HCT116 (cell line): ENCODE data around the gene SGPP2. TPM values are rescaled to one million over a fixed set of nuclear protein-coding genes. Genes with fewer than 3 reads are reported as not detected.

Source experiments
- ATAC-seq: fragments of 200-7000 bp; cut with Tn5 transposase; 2 replicates; pipeline ENCODE4 v1.9.1; 2020; ENCODE audit warnings: mild to moderate bottlenecking, moderate library complexity
- BruUV-seq: library from RNA; stranded (reverse); fragments of 400-500 nt; replicated peaks from 2 replicates; lab custom pipeline; 2021; lab: Mats Ljungman, UMichigan
- CTCF ChIA-PET: fragments of 300-600 bp; sonication (Branson Sonifier 250); formaldehyde crosslinking; loops from one replicate; lab custom pipeline; 2021; ENCODE audit warnings: antibody characterized with exemption; lab: Charles Lee
- POLR2A ChIA-PET: fragments of 300-600, 350-600 bp; sonication (Branson Sonifier 250); formaldehyde crosslinking; loops from one replicate; lab custom pipeline; 2021; ENCODE audit warnings: antibody characterized with exemption; lab: Charles Lee
- RAD21 ChIA-PET, 2 experiments: fragments of 300-600 bp; sonication (Branson Sonifier 250); formaldehyde crosslinking; loops; one replicate each; lab custom pipeline; 2023; ENCODE audit warnings: low total read pairs in 2 of 2; ENCODE audit not compliant: uncharacterized antibody in 2 of 2, unreplicated experiment in 2 of 2, low non-redundant PET in 1 of 2; lab: Charles Lee
- DNase-seq: peaks from one replicate; pipeline ENCODE4 v3.0.0-alpha.2; 2010; ENCODE audit warnings: low read depth, low spot score
- H2AFZ ChIP-seq: fragments of 200-600 bp; shearing (Covaris generic), sonication (generic); 2 replicates; pipeline ENCODE4 v1.6.1; 2017; ENCODE audit warnings: low read depth, mixed run types, mixed read lengths, antibody characterized with exemption, low read length; ENCODE audit not compliant: poor library complexity, severe bottlenecking
- H3K27ac ChIP-seq: 2 replicates; pipeline ENCODE4 v1.5.1; 2012; ENCODE audit warnings: low read depth, low read length
- H3K27me3 ChIP-seq: fragments of 200-600 bp; sonication (generic); 2 replicates; pipeline ENCODE4 v1.6.1; 2016; ENCODE audit warnings: mixed run types, low read length, mixed read lengths; ENCODE audit not compliant: insufficient read depth
- H3K36me3 ChIP-seq, 2 experiments: fragments of 200-500 bp in 1 of 2; fragments of 200-600 bp in 1 of 2; sonication (Bioruptor generic) in 1 of 2; sonication (generic) in 1 of 2; 2 replicates each; pipeline versions ENCODE4 v1.5.1 to v1.6.1; 2014 to 2016; ENCODE audit warnings: low read length in 2 of 2, inconsistent platforms in 1 of 2, mixed read lengths in 1 of 2, mixed run types in 1 of 2; ENCODE audit not compliant: insufficient read depth in 2 of 2, control insufficient read depth in 1 of 2
- H3K4me1 ChIP-seq, 2 experiments: fragments of 200-600 bp in 1 of 2; sonication (generic) in 1 of 2; 2 replicates each; pipeline versions ENCODE4 v1.5.1 to v1.6.1; 2012 to 2017; ENCODE audit warnings: low read length in 2 of 2, inconsistent platforms in 1 of 2, mild to moderate bottlenecking in 1 of 2, mixed read lengths in 1 of 2, mixed run types in 1 of 2, moderate library complexity in 1 of 2; ENCODE audit not compliant: insufficient read depth in 2 of 2, control insufficient read depth in 1 of 2
- H3K4me2 ChIP-seq: fragments of 200-600 bp; sonication (generic); 2 replicates; pipeline ENCODE4 v1.6.1; 2017; ENCODE audit warnings: mixed run types, low read length, mixed read lengths
- H3K4me3 ChIP-seq, 2 experiments: fragments of 200-600 bp in 1 of 2; sonication (generic) in 1 of 2; replicated peaks in 1 of 2; 2 replicates each; pipeline ENCODE4 v1.5.1; 2011 to 2016; ENCODE audit warnings: low read length in 2 of 2, control low read depth in 1 of 2, low read depth in 1 of 2, mild to moderate bottlenecking in 1 of 2, mixed read lengths in 1 of 2, mixed run types in 1 of 2
- H3K79me2 ChIP-seq: fragments of 200-600 bp; sonication (generic); 2 replicates; pipeline ENCODE4 v1.6.1; 2017; ENCODE audit warnings: mild to moderate bottlenecking, mixed run types, low read length, moderate library complexity, mixed read lengths; ENCODE audit not compliant: insufficient read depth
- H3K9ac ChIP-seq: fragments of 200-600 bp; sonication (generic); 2 replicates; pipeline ENCODE4 v1.6.1; 2016; ENCODE audit warnings: low read length, mixed read lengths
- H3K9me2 ChIP-seq: fragments of 200-600 bp; sonication (generic), shearing (Covaris generic); 2 replicates; pipeline ENCODE4 v1.6.1; 2017; ENCODE audit warnings: mixed run types, mild to moderate bottlenecking, moderate library complexity; ENCODE audit not compliant: insufficient read depth
- H3K9me3 ChIP-seq, 2 experiments: fragments of 200-500 bp in 1 of 2; fragments of 200-600 bp in 1 of 2; sonication (Bioruptor generic) in 1 of 2; sonication (generic) in 1 of 2; 2 replicates each; pipeline ENCODE4 v1.6.1; 2014 to 2017; ENCODE audit warnings: low read length in 2 of 2, mixed read lengths in 2 of 2, inconsistent platforms in 1 of 2, low read depth in 1 of 2, mild to moderate bottlenecking in 1 of 2, mixed run types in 1 of 2, moderate library complexity in 1 of 2; ENCODE audit not compliant: control insufficient read depth in 1 of 2, insufficient read depth in 1 of 2
- H4K20me1 ChIP-seq: fragments of 200-600 bp; sonication (generic), shearing (Covaris generic); 2 replicates; pipeline ENCODE4 v1.6.1; 2017; ENCODE audit warnings: mixed run types, mild to moderate bottlenecking, moderate library complexity; ENCODE audit not compliant: insufficient read depth
- CBX3 ChIP-seq: IDR thresholded peaks from 2 replicates; pipeline ENCODE4 v1.6.1; 2012; ENCODE audit warnings: low read depth
- EGR1 ChIP-seq: IDR thresholded peaks from 2 replicates; pipeline ENCODE4 v1.6.1; 2012; ENCODE audit warnings: low read depth
- ELF1 ChIP-seq: IDR thresholded peaks from 2 replicates; pipeline ENCODE4 v1.6.1; 2012; ENCODE audit warnings: low read depth, borderline replicate concordance
- EZH2 ChIP-seq: fragments of 200-600 bp; sonication (generic); IDR thresholded peaks from 2 replicates; pipeline ENCODE4 v1.6.1; 2017; ENCODE audit warnings: antibody characterized with exemption, mixed run types
- EZH2phosphoT487 ChIP-seq: fragments of 200-600 bp; IDR thresholded peaks from 2 replicates; pipeline ENCODE4 v1.6.1; 2018; ENCODE audit warnings: antibody characterized with exemption, borderline replicate concordance
- FOSL1 ChIP-seq: IDR thresholded peaks from 2 replicates; pipeline ENCODE4 v1.6.1; 2012; ENCODE audit warnings: low read depth
- POLR2AphosphoS5 ChIP-seq: IDR thresholded peaks from 2 replicates; pipeline ENCODE4 v1.6.1; 2011; ENCODE audit warnings: mild to moderate bottlenecking, low read depth, low read length, moderate library complexity
- RAD21 ChIP-seq: IDR thresholded peaks from 2 replicates; pipeline ENCODE4 v1.6.1; 2012; ENCODE audit warnings: low read depth, mild to moderate bottlenecking
- SIN3A ChIP-seq: IDR thresholded peaks from 2 replicates; pipeline ENCODE4 v1.6.1; 2012; ENCODE audit warnings: low read depth
- SRF ChIP-seq: IDR thresholded peaks from 2 replicates; pipeline ENCODE4 v1.6.1; 2012; ENCODE audit warnings: low read depth
- TCF7L2 ChIP-seq: IDR thresholded peaks from 2 replicates; pipeline ENCODE4 v1.7.0; 2011; ENCODE audit warnings: borderline replicate concordance, inconsistent platforms; ENCODE audit not compliant: insufficient read depth, insufficient read length; ENCODE audit errors: extremely low read depth
- YY1 ChIP-seq: IDR thresholded peaks from 2 replicates; pipeline ENCODE4 v1.6.1; 2011; ENCODE audit warnings: low read length, low read depth, moderate library complexity, mild to moderate bottlenecking; ENCODE audit not compliant: insufficient replicate concordance; ENCODE audit errors: extremely low read depth
- ZFX ChIP-seq: fragments of 450-650 bp; IDR thresholded peaks from 2 replicates; pipeline ENCODE4 v1.6.1; 2017
- ZNF274 ChIP-seq: fragments of 200-500 bp; sonication (Bioruptor generic); IDR thresholded peaks from 2 replicates; pipeline ENCODE4 v1.6.1; 2014; ENCODE audit warnings: mild to moderate bottlenecking, low read depth, low read length, inconsistent platforms
- intact Hi-C: fragments of 100-400 bp; cut with micrococcal nuclease; formaldehyde crosslinking; loops from 2 replicates; pipeline ENCODE4 v1.10.0; 2022
- total RNA-seq: library from RNA; stranded (reverse); gene quantifications from one replicate; pipeline ENCODE4 v1.2.1, GENCODE V29; 2021; ENCODE audit not compliant: unreplicated experiment
- TF ChIP-seq, protein P1 (sequence below): IDR thresholded peaks from 2 replicates; pipeline ENCODE4 v1.6.1; 2011; ENCODE audit warnings: mild to moderate bottlenecking, low read length, moderate library complexity; ENCODE audit not compliant: insufficient replicate concordance; ENCODE audit errors: extremely low read depth
- TF ChIP-seq, protein P2 (sequence below), 3 experiments: fragments of 200-600 bp in 1 of 3; sonication (generic) in 1 of 3; IDR thresholded peaks in 2 of 3; conservative IDR thresholded peaks in 1 of 3; 2 replicates each; pipeline ENCODE4 v1.5.1; 2012 to 2017; ENCODE audit warnings: low read depth in 2 of 3, low read length in 2 of 3, antibody characterized with exemption in 1 of 3, borderline replicate concordance in 1 of 3, control low read depth in 1 of 3, mild to moderate bottlenecking in 1 of 3, mixed read lengths in 1 of 3, mixed run types in 1 of 3, moderate library complexity in 1 of 3; ENCODE audit not compliant: insufficient read depth in 1 of 3
- TF ChIP-seq, protein P3 (sequence below): IDR thresholded peaks from 2 replicates; pipeline ENCODE4 v1.6.1; 2012; ENCODE audit warnings: low read depth
- TF ChIP-seq, protein P4 (sequence below): IDR thresholded peaks from 2 replicates; pipeline ENCODE4 v1.6.1; 2012

The SGPP2 gene
- total RNA-seq, 1 experiment from 2014 or later, result 1.6 TPM

DNA sequence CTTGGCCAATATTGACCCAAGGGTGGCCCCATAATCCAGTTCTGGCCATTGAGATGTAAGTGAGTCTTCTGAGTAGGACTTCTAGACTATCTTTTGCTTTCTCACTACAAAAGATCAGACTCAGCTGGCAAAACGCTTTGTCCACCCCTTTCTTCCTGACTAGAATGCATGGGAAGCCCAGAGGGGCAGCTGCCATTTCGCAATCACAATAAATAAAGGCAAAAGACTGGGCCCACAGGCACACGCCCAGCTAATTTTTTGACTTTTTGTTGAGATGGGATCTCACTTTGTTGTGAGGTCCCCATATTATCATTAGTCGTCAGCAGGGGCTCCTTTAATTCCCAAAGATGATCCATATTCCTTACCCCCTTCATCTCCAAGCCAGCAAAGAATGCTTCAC, 41.1 kb upstream of the SGPP2 start (continued):
- TF ChIP-seq, protein P1, sequence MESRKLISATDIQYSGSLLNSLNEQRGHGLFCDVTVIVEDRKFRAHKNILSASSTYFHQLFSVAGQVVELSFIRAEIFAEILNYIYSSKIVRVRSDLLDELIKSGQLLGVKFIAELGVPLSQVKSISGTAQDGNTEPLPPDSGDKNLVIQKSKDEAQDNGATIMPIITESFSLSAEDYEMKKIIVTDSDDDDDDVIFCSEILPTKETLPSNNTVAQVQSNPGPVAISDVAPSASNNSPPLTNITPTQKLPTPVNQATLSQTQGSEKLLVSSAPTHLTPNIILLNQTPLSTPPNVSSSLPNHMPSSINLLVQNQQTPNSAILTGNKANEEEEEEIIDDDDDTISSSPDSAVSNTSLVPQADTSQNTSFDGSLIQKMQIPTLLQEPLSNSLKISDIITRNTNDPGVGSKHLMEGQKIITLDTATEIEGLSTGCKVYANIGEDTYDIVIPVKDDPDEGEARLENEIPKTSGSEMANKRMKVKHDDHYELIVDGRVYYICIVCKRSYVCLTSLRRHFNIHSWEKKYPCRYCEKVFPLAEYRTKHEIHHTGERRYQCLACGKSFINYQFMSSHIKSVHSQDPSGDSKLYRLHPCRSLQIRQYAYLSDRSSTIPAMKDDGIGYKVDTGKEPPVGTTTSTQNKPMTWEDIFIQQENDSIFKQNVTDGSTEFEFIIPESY, result no peak
- TF ChIP-seq ZFX, result no peak
- no peak for TF ChIP-seq ELF1
- TF ChIP-seq EZH2phosphoT487, result no peak
- TF ChIP-seq, protein P2, sequence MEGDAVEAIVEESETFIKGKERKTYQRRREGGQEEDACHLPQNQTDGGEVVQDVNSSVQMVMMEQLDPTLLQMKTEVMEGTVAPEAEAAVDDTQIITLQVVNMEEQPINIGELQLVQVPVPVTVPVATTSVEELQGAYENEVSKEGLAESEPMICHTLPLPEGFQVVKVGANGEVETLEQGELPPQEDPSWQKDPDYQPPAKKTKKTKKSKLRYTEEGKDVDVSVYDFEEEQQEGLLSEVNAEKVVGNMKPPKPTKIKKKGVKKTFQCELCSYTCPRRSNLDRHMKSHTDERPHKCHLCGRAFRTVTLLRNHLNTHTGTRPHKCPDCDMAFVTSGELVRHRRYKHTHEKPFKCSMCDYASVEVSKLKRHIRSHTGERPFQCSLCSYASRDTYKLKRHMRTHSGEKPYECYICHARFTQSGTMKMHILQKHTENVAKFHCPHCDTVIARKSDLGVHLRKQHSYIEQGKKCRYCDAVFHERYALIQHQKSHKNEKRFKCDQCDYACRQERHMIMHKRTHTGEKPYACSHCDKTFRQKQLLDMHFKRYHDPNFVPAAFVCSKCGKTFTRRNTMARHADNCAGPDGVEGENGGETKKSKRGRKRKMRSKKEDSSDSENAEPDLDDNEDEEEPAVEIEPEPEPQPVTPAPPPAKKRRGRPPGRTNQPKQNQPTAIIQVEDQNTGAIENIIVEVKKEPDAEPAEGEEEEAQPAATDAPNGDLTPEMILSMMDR (IDR thresholded peaks at IDR 0.05 in 2 of 3, conservative IDR thresholded peaks at IDR 0.05 in 1 of 3; ENCODE audit: borderline replicate concordance in 1 of 3, insufficient read depth in 1 of 3, low read depth in 2 of 3, low read length in 2 of 3), result no peak
- no peak for TF ChIP-seq YY1
- no peak for TF ChIP-seq EGR1
- TF ChIP-seq FOSL1, result no peak
- TF ChIP-seq POLR2AphosphoS5, result no peak
- TF ChIP-seq RAD21, result no peak
- TF ChIP-seq, all 23 proteins: peak for 0

DNA sequence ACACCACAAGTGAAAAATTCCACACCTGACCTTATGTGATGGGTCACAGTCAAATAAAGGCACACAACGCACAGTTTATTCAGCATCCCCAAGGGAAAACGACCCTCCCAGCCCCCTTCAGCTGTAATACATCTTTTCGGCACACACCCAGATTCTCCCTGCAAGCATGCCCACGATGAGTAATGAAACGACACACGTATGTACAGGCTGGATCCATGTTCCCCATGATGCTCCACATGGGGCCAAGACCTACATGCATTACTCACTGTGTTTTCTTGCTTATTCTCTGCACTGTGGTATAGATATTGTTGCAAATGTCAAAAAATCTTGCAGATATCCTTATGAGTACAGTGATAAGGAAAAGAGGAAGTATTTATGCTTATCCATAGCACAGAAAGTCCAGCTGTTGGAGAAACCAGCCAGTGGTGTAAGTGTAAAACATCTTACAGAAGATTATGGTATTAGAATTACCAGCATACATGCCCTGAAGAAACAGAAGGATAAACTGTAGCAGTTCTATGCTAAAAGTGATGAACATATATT, 32.5 kb upstream of the SGPP2 start:
- no peaks in the 10 kb centered on the region; a peak in 1 of 4 replicates for H3K9me3 ChIP-seq
- H4K20me1 ChIP-seq, result no peaks in the 10 kb centered on the region
- no peak overlapping the region for H3K9ac ChIP-seq
- H3K27ac ChIP-seq, result no peak overlapping the region
- no peak overlapping the region for H3K4me2 ChIP-seq
- no peak overlapping the region for H3K4me3 ChIP-seq
- intact Hi-C loops, result no loop called here
- BruUV-seq, result no TSS peak
- no peaks in the 10 kb centered on the region for H3K36me3 ChIP-seq
- ChIA-PET RAD21 (no interaction called here), CTCF (no interaction called here), POLR2A (no interaction called here)
- ATAC-seq, result no peak
- no peaks in the 10 kb centered on the region for H3K9me2 ChIP-seq
- no peaks in the 10 kb centered on the region for H3K79me2 ChIP-seq
- H3K27me3 ChIP-seq, result no peaks in the 10 kb centered on the region
- no peak overlapping the region for H2AFZ ChIP-seq
- H3K4me1 ChIP-seq, result no peaks in the 10 kb centered on the region
- DNase-seq, result no peak
- TF ChIP-seq, protein P3, sequence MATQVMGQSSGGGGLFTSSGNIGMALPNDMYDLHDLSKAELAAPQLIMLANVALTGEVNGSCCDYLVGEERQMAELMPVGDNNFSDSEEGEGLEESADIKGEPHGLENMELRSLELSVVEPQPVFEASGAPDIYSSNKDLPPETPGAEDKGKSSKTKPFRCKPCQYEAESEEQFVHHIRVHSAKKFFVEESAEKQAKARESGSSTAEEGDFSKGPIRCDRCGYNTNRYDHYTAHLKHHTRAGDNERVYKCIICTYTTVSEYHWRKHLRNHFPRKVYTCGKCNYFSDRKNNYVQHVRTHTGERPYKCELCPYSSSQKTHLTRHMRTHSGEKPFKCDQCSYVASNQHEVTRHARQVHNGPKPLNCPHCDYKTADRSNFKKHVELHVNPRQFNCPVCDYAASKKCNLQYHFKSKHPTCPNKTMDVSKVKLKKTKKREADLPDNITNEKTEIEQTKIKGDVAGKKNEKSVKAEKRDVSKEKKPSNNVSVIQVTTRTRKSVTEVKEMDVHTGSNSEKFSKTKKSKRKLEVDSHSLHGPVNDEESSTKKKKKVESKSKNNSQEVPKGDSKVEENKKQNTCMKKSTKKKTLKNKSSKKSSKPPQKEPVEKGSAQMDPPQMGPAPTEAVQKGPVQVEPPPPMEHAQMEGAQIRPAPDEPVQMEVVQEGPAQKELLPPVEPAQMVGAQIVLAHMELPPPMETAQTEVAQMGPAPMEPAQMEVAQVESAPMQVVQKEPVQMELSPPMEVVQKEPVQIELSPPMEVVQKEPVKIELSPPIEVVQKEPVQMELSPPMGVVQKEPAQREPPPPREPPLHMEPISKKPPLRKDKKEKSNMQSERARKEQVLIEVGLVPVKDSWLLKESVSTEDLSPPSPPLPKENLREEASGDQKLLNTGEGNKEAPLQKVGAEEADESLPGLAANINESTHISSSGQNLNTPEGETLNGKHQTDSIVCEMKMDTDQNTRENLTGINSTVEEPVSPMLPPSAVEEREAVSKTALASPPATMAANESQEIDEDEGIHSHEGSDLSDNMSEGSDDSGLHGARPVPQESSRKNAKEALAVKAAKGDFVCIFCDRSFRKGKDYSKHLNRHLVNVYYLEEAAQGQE, result no peak
- no peak for TF ChIP-seq ZFX
- no peak for TF ChIP-seq YY1
- TF ChIP-seq EZH2, result no peak
- TF ChIP-seq SIN3A, result no peak
- TF ChIP-seq SRF, result no peak
- no peak for TF ChIP-seq TCF7L2
- TF ChIP-seq CBX3, result no peak
- no peak for TF ChIP-seq EZH2phosphoT487
- TF ChIP-seq FOSL1, result no peak
- no peak for TF ChIP-seq RAD21
- TF ChIP-seq ZNF274, result no peak
- TF ChIP-seq, protein P4, sequence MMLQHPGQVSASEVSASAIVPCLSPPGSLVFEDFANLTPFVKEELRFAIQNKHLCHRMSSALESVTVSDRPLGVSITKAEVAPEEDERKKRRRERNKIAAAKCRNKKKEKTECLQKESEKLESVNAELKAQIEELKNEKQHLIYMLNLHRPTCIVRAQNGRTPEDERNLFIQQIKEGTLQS, result no peak
